ENCODE results near the gene EN1.

EN1 gene

DNA sequence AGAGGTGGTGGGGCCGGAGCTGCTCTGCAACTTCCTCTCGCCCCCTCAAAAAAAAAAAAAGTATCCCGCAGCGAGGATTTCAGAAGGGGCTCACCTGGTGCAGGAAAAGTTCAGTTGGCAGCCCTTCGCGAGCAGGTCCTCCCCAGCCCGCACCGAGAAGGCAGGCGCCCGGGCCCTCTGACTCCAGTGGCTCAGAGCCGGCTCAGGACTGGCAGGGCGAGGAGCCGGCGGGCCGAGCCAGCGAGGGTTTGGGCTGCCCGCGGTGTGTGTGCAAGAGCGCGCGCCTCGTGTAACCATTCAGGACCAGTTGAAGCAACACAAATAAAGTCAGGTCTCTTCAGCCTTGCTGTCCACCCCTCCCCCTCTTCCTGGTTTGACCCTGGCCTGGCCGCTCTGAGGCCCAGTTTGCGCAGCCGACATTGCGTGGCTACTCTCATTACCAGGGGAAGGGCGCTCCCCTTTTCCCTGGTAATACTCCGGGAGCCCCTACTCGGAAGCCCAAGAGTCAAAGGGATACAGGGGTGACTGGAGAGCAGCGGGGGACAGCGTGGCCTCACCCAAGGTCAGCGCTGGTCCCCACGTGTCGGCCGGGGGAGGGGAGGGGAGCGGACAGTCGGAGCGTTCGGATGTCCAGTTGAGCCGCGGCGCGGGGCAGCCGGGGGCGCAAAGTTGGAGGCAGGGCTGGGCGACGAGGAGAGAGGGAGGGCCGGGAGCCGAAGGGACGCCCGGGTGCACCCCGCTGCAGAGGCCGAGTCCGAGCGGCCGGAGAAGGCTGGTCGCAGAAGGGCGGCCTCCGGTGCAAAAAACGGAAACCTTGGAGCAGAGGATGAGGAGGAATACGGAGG, 12.3 kb downstream of the EN1 start:
- H3K36me3 ChIP-seq (ENCODE audit: insufficient read depth, insufficient read length, low read length): no peaks in the 10 kb centered on the region
- peaks cover 91% of the 10 kb centered on the region for H3K27me3 ChIP-seq (ENCODE audit: insufficient read depth, insufficient read length)
- H3K9me3 ChIP-seq (ENCODE audit: insufficient read depth, low read length): no peaks in the 10 kb centered on the region
- H3K9ac ChIP-seq (ENCODE audit: insufficient read length, low read depth): peak overlapping the region; percentile 82
- TF ChIP-seq SUZ12 (IDR thresholded peaks at IDR 0.05; ENCODE audit: extremely low read depth, insufficient read depth, insufficient read length) (no peak), YY1 (IDR thresholded peaks at IDR 0.05; ENCODE audit: insufficient read depth, insufficient read length) (no peak), ZNF274 (IDR thresholded peaks at IDR 0.05; ENCODE audit: low read depth, low read length) (no peak)
- peak overlapping the region; percentile 55 for H3K4me3 ChIP-seq (ENCODE audit: insufficient read length, low read depth)
- no peak for DNase-seq (ENCODE audit: low read depth, low spot score)
- no peaks in the 10 kb centered on the region for H3K4me1 ChIP-seq (ENCODE audit: insufficient read depth, insufficient read length)

DNA sequence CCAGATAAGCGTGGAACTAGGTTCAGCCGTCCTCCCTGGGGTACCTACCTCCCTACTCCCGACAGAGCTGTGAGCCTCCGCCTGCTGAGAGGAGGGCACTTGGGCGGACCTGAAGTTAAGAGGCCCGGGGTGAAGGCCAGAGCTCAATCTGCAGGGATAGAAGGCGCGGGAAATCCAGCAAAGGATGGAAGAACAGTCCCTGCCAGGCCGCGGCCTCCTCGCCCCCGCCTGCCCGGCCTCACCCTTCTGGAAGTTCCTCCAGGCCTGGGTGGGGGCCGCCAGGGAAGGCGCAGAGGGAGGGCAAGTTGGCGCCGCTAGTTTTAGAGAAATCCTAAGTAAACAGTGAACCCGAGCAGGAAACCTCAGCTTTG, 13.0 kb downstream of the EN1 start:
- TF ChIP-seq YY1 (IDR thresholded peaks at IDR 0.05; ENCODE audit: insufficient read depth, insufficient read length): no peak
- no peak for TF ChIP-seq ZNF274 (IDR thresholded peaks at IDR 0.05; ENCODE audit: low read depth, low read length)
- TF ChIP-seq SUZ12 (IDR thresholded peaks at IDR 0.05; ENCODE audit: extremely low read depth, insufficient read depth, insufficient read length): no peak
- Histone ChIP-seq H3K9me3 (ENCODE audit: insufficient read depth, low read length) (no peaks in the 10 kb centered on the region), H3K27me3 (ENCODE audit: insufficient read depth, insufficient read length) (peaks cover 84% of the 10 kb centered on the region), H3K4me3 (ENCODE audit: insufficient read length, low read depth) (peak overlapping the region; percentile 55), H3K4me1 (ENCODE audit: insufficient read depth, insufficient read length) (no peaks in the 10 kb centered on the region), H3K36me3 (ENCODE audit: insufficient read depth, insufficient read length, low read length) (no peaks in the 10 kb centered on the region), H3K9ac (ENCODE audit: insufficient read length, low read depth) (peak overlapping the region; percentile 5)
- no peak for DNase-seq (ENCODE audit: low read depth, low spot score)

DNA sequence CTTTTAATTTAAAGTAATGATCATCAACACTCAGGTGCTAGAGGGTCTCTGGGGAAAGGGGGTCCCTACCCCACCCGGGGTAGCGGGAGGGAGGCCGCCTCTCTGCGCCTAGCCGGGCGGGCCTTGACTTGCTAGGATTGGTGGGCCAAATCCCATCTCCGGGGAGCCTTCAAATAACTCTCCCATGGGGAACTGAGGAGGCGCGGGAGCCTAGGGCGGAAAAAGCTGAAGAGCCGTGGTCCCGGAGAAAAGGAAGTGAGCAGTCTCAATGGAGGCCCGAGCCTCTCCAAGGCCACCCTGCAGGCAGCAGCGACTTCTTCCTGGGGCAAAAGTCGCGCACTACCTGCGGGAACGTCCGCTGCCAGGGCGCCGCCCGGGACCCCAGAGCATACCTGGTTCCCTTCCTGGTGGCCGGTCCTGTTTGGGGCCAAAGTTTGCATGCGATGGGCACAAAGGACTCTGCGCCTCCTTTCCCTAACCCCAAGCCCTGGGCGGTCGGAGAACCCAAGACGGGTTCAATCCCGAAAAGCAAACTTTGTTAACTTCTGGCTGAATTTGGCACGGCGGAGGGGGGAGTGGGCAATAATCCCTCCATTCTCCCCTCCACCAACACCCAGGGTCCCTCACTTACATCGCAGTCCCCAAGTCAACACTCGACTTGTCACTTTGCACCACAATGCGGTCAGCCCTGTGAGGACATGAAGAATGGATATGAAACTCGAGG, 13.6 kb downstream of the EN1 start:
- Histone ChIP-seq H3K9ac (ENCODE audit: insufficient read length, low read depth) (peak overlapping the region; percentile 5), H3K4me1 (ENCODE audit: insufficient read depth, insufficient read length) (no peaks in the 10 kb centered on the region)

DNA sequence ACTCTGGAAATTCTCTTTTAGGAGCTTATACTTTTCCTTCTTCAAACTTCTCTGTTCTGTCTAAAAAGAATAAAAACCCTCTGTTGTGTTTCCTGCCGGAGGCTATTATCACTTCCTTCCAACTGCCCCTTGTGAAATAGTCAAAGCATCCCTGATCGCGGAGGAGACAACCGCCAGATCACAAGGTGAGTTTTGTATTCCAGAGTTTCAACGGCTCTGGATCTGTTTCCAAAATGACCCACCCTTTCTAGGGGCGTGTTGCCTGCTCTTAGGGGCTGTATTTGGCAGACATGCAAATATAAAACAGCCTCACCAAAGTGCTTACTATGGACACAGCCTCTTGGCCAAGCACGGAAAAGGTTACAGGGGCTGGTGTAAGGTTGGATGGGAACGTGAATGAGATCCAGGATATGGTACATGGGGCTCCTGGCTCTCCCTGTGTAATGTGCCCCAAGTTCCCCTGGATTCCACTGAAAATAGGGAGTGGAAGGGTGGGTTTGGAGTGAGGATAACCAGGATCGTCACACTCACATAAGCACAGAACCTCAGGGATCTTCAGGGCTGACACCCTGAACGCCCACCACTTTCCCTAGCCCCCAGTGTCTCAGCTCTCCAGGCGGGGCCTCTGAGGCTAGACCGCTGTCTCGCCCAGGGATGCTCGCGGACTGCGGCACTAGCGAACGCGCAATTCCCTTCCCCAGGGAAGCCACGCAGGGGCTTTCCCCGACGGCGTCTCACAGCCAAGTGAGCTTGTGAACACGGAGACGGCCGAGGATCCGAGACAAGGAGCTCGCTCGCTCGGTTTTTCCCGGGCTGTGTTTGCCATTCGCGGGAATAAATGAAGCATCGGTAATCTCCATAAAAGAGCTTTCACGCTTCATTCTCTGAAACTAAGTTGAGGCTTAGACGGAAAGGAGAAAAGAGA, 14.4 kb downstream of the EN1 start:
- DNase-seq (ENCODE audit: low read depth, low spot score): no peak
- peaks cover 74% of the 10 kb centered on the region for H3K27me3 ChIP-seq (ENCODE audit: insufficient read depth, insufficient read length)
- no peaks in the 10 kb centered on the region for H3K36me3 ChIP-seq (ENCODE audit: insufficient read depth, insufficient read length, low read length)
- no peaks in the 10 kb centered on the region for H3K4me1 ChIP-seq (ENCODE audit: insufficient read depth, insufficient read length)
- no peak overlapping the region for H3K4me3 ChIP-seq (ENCODE audit: insufficient read length, low read depth)
- TF ChIP-seq YY1 (IDR thresholded peaks at IDR 0.05; ENCODE audit: insufficient read depth, insufficient read length) (no peak), SUZ12 (IDR thresholded peaks at IDR 0.05; ENCODE audit: extremely low read depth, insufficient read depth, insufficient read length) (no peak), ZNF274 (IDR thresholded peaks at IDR 0.05; ENCODE audit: low read depth, low read length) (no peak)
- H3K9ac ChIP-seq (ENCODE audit: insufficient read length, low read depth): no peak overlapping the region
- no peaks in the 10 kb centered on the region for H3K9me3 ChIP-seq (ENCODE audit: insufficient read depth, low read length)

More for the DNA sequence above, 13.6 kb downstream of the EN1 start:
- Histone ChIP-seq H3K9me3 (ENCODE audit: insufficient read depth, low read length) (no peaks in the 10 kb centered on the region), H3K27me3 (ENCODE audit: insufficient read depth, insufficient read length) (peaks cover 78% of the 10 kb centered on the region), H3K4me3 (ENCODE audit: insufficient read length, low read depth) (peak overlapping the region; percentile 25), H3K36me3 (ENCODE audit: insufficient read depth, insufficient read length, low read length) (no peaks in the 10 kb centered on the region)
- no peak for TF ChIP-seq ZNF274 (IDR thresholded peaks at IDR 0.05; ENCODE audit: low read depth, low read length)
- no peak for TF ChIP-seq YY1 (IDR thresholded peaks at IDR 0.05; ENCODE audit: insufficient read depth, insufficient read length)
- no peak for TF ChIP-seq SUZ12 (IDR thresholded peaks at IDR 0.05; ENCODE audit: extremely low read depth, insufficient read depth, insufficient read length)
- no peak for DNase-seq (ENCODE audit: low read depth, low spot score)

DNA sequence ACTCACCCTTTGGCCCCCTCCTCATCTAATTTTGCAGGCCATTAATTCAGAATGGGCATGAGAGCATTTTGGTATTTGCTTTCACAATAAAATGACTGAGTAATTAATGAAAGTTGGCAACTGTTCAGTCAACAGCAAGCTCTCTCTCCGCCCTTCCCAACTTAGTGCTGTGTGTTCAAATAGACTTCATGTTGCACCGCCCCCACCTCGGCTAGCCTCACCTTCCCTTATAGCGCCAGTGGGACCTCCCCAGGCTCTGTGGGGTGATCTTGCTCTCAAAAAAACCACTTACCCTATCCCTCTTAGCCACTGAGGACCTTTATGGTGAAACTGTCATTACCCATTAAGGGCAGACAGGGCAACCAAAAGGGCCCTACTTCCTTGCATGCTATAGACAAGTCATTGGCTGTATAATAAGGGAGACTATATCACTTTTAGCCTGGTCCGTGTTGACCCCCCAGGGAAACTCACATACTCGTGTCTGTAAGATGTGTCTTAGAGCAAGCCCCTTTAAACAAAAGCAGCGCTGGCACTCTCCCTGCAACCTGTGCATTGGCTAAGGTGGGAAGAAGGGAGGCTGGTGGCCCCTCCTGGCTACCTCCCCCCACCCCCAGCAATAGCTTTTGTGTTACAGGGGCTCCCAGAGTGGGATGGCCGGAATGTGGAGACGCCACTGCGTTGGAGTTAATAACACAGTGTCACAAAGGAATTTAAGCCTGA, 15.2 kb downstream of the EN1 start:
- H3K4me3 ChIP-seq (ENCODE audit: insufficient read length, low read depth): no peak overlapping the region
- no peaks in the 10 kb centered on the region for H3K4me1 ChIP-seq (ENCODE audit: insufficient read depth, insufficient read length)

DNA sequence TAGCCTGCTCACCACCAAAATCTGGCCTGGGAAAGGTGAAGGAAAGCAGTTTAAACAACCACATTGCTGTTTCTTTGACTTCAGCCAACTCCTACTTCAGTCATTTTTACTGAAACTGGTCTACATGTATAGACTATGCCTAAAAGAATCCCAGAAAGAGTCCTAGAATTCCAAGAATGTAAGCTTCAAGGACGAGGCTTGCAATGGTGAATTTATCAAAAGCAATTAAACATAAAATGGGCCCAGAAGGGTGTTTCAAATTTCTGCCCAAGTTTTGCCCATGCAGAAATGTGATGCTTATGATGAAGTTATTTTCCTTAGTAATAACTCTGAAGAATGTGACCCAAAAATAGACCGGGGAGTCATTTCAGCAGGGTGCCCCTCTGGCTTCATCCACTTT, 16.6 kb downstream of the EN1 start:
- Histone ChIP-seq H3K9ac (ENCODE audit: insufficient read length, low read depth) (no peak overlapping the region), H3K4me3 (ENCODE audit: insufficient read length, low read depth) (no peak overlapping the region), H3K9me3 (ENCODE audit: insufficient read depth, low read length) (no peaks in the 10 kb centered on the region), H3K27me3 (ENCODE audit: insufficient read depth, insufficient read length) (peaks cover 55% of the 10 kb centered on the region), H3K36me3 (ENCODE audit: insufficient read depth, insufficient read length, low read length) (no peaks in the 10 kb centered on the region), H3K4me1 (ENCODE audit: insufficient read depth, insufficient read length) (no peaks in the 10 kb centered on the region)
- TF ChIP-seq YY1 (IDR thresholded peaks at IDR 0.05; ENCODE audit: insufficient read depth, insufficient read length): no peak
- no peak for TF ChIP-seq ZNF274 (IDR thresholded peaks at IDR 0.05; ENCODE audit: low read depth, low read length)
- no peak for TF ChIP-seq SUZ12 (IDR thresholded peaks at IDR 0.05; ENCODE audit: extremely low read depth, insufficient read depth, insufficient read length)
- no peak for DNase-seq (ENCODE audit: low read depth, low spot score)

More for the DNA sequence above, 15.2 kb downstream of the EN1 start:
- no peaks in the 10 kb centered on the region for H3K9me3 ChIP-seq (ENCODE audit: insufficient read depth, low read length)
- no peak for TF ChIP-seq ZNF274 (IDR thresholded peaks at IDR 0.05; ENCODE audit: low read depth, low read length)
- TF ChIP-seq YY1 (IDR thresholded peaks at IDR 0.05; ENCODE audit: insufficient read depth, insufficient read length): no peak
- no peak for TF ChIP-seq SUZ12 (IDR thresholded peaks at IDR 0.05; ENCODE audit: extremely low read depth, insufficient read depth, insufficient read length)
- no peak overlapping the region for H3K9ac ChIP-seq (ENCODE audit: insufficient read length, low read depth)
- H3K36me3 ChIP-seq (ENCODE audit: insufficient read depth, insufficient read length, low read length): no peaks in the 10 kb centered on the region
- DNase-seq (ENCODE audit: low read depth, low spot score): no peak
- H3K27me3 ChIP-seq (ENCODE audit: insufficient read depth, insufficient read length): peaks cover 66% of the 10 kb centered on the region
